Stomach smooth muscle (tissue), 2 donors: Measurements from ENCODE around the gene FKBP1B.

ENCODE experiments used
- H3K27ac ChIP-seq: one replicate; pipeline ENCODE4 v1.7.0; 2013; ENCODE audit warnings: mild to moderate bottlenecking, low read length, inconsistent platforms
- H3K27me3 ChIP-seq, 2 donors: one replicate each; pipeline ENCODE4 v1.7.0; 2013; ENCODE audit warnings: low read length in 2 of 2; ENCODE audit not compliant: insufficient read depth in 2 of 2, control insufficient read depth in 1 of 2
- H3K36me3 ChIP-seq, 2 donors: one replicate each; pipeline ENCODE4 v1.7.0; 2013; ENCODE audit warnings: low read length in 2 of 2; ENCODE audit not compliant: control insufficient read depth in 2 of 2, insufficient read depth in 2 of 2
- H3K4me1 ChIP-seq: one replicate; pipeline ENCODE4 v1.7.0; 2013; ENCODE audit warnings: low read length; ENCODE audit not compliant: control insufficient read depth, insufficient read depth
- H3K4me3 ChIP-seq, 2 donors: one replicate each; pipeline ENCODE4 v1.7.0; 2013; ENCODE audit warnings: low read length in 2 of 2
- H3K9ac ChIP-seq, 2 donors: one replicate each; pipeline ENCODE4 v1.7.0; 2013; ENCODE audit warnings: low read length in 2 of 2, mild to moderate bottlenecking in 1 of 2
- H3K9me3 ChIP-seq, 2 donors: one replicate each; pipeline ENCODE4 v1.7.0; 2013; ENCODE audit warnings: low read length in 2 of 2; ENCODE audit not compliant: control insufficient read depth in 2 of 2
- donor health status: healthy.
- donor health status: Pancreatic carcinoma.

FKBP1B gene

DNA sequence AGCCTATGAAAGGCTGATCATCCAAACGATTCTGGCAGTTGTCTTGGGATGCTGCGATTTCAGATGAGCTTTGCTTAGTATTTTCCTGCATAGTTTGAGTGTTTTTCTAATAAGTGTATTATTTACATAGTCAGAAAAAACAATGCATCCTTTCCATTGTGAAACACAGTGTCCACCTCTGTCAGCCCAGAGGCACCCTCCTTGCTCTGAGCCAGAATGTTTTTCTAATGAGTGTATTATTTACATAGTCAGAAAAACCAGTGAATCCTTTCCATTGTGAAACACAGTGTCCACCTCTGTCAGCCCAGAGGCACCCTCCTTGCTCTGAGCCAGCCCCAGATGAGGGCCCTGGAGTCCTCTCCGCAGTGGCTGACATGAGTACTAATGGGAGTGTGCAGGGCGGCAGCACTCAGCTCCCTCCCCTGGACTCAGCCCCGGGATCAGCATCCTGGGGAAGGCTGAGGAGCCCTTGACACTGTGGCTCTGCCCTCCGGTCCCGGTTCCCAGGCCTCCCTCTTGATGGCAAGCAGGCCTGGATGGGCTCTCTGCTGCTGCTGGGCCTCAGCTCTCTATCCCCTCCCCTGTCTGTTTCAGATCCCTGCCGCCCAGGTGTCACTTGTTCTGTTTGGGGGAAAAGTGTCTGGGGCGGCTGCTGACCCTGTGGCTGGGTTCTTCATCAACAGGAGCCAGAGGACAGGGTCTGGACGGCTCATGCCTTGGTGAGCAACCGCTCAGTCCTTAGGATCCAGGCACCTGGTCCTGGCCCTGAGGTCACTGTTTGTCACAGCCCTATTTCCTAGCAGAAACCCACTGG lies 33.8 kb upstream of the FKBP1B start:
- H3K4me3 ChIP-seq = no peak overlapping the region
- no peaks in the 10 kb centered on the region for H3K4me1 ChIP-seq
- H3K9ac ChIP-seq = no peak overlapping the region
- no peak overlapping the region for H3K27ac ChIP-seq
- H3K9me3 ChIP-seq = no peaks in the 10 kb centered on the region
- H3K27me3 ChIP-seq = peaks cover 10 to 12% of the 10 kb centered on the region in 2 donors
- H3K36me3 ChIP-seq = no peaks in the 10 kb centered on the region

DNA sequence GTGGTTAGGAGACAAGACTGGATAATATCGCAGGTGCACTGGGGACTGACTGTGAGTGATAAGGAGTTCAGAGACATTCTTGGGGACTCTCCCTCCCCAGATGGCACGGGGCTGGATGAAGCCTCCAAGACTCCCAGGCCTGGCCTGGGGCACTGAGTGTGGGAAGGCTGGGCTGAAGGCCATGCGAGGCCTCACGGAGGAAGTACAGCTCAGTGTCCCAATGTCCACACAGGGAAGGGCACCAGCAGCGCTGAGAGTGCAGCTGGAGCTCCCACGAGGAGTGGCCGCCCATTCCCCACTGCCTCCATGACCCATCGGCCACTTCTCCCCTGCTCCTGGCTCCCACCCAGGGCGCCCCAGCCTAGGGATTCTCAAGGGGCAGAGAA lies 33.2 kb upstream of the FKBP1B start:
- H3K9ac ChIP-seq = no peak overlapping the region
- no peaks in the 10 kb centered on the region for H3K4me1 ChIP-seq
- no peaks in the 10 kb centered on the region for H3K9me3 ChIP-seq
- H3K36me3 ChIP-seq = no peaks in the 10 kb centered on the region
- H3K27ac ChIP-seq = no peak overlapping the region
- peaks cover 4 to 8% of the 10 kb centered on the region in 2 donors for H3K27me3 ChIP-seq
- H3K4me3 ChIP-seq = no peak overlapping the region

- H3K27me3 ChIP-seq = peaks cover 0 to 4% of the 10 kb centered on the region in 2 donors
- no peak overlapping the region for H3K4me3 ChIP-seq
- H3K4me1 ChIP-seq = no peaks in the 10 kb centered on the region
- H3K9me3 ChIP-seq = no peaks in the 10 kb centered on the region
- H3K36me3 ChIP-seq = no peaks in the 10 kb centered on the region
- H3K27ac ChIP-seq = no peak overlapping the region
- H3K9ac ChIP-seq = no peak overlapping the region
Measured at GRCh38 chr2:24016853-24017703, 32.5 kb upstream of the FKBP1B start.

- H3K4me3 ChIP-seq = no peak overlapping the region
- no peaks in the 10 kb centered on the region for H3K9me3 ChIP-seq
- H3K27me3 ChIP-seq = peaks cover 0 to 2% of the 10 kb centered on the region in 2 donors
- H3K4me1 ChIP-seq = no peaks in the 10 kb centered on the region
- H3K36me3 ChIP-seq = peaks cover 0 to 2% of the 10 kb centered on the region in 2 donors
- H3K27ac ChIP-seq = no peak overlapping the region
- H3K9ac ChIP-seq = no peak overlapping the region
Measured at GRCh38 chr2:24017711-24018110, 31.8 kb upstream of the FKBP1B start.

DNA sequence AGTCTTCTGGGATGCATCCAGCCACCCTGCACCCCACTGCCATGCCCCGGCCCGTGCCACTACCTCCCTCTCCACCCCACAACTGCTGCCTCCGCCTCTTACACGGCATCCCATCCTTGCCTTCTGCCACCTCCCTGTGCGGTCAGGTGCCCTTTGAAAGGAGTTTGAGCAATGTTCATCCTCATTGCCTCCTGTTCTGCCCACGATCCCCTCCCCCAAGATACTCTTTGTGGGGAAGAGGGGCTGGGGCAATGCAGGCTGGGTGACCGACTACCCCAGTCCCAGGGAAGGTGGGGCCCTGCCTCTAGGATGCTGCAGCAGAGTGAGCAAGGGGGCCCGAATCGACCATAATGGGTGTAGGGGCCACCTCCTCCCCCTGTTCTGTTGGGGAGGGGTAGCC lies 31.3 kb upstream of the FKBP1B start:
- no peaks in the 10 kb centered on the region for H3K4me1 ChIP-seq
- H3K9ac ChIP-seq = no peak overlapping the region
- peaks cover 0 to 6% of the 10 kb centered on the region in 2 donors for H3K36me3 ChIP-seq
- no peaks in the 10 kb centered on the region for H3K27me3 ChIP-seq
- no peaks in the 10 kb centered on the region for H3K9me3 ChIP-seq
- H3K4me3 ChIP-seq = no peak overlapping the region
- H3K27ac ChIP-seq = no peak overlapping the region

- no peaks in the 10 kb centered on the region for H3K27me3 ChIP-seq
- no peak overlapping the region for H3K4me3 ChIP-seq
- peaks cover 0 to 11% of the 10 kb centered on the region in 2 donors for H3K36me3 ChIP-seq
- H3K9me3 ChIP-seq = no peaks in the 10 kb centered on the region
- H3K27ac ChIP-seq = no peak overlapping the region
- H3K4me1 ChIP-seq = no peaks in the 10 kb centered on the region
- no peak overlapping the region for H3K9ac ChIP-seq
Measured at GRCh38 chr2:24019729-24020128, 29.8 kb upstream of the FKBP1B start.

GRCh38 chr2:24020244-24020643 lies 29.3 kb upstream of the FKBP1B start:
- Histone ChIP-seq H3K4me3 (no peak overlapping the region), H3K4me1 (no peaks in the 10 kb centered on the region), H3K36me3 (peaks cover 0 to 14% of the 10 kb centered on the region in 2 donors)

GRCh38 chr2:24021122-24021998 lies 28.2 kb upstream of the FKBP1B start:
- no peaks in the 10 kb centered on the region for H3K9me3 ChIP-seq
- H3K36me3 ChIP-seq = peaks cover 0 to 14% of the 10 kb centered on the region in 2 donors
- no peak overlapping the region for H3K27ac ChIP-seq
- H3K9ac ChIP-seq = no peak overlapping the region
- no peaks in the 10 kb centered on the region for H3K27me3 ChIP-seq
- H3K4me1 ChIP-seq = no peaks in the 10 kb centered on the region
- H3K4me3 ChIP-seq = no peak overlapping the region

More at GRCh38 chr2:24020244-24020643, 29.3 kb upstream of the FKBP1B start:
- H3K9ac ChIP-seq = no peak overlapping the region
- H3K9me3 ChIP-seq = no peaks in the 10 kb centered on the region
- no peak overlapping the region for H3K27ac ChIP-seq
- H3K27me3 ChIP-seq = no peaks in the 10 kb centered on the region

DNA sequence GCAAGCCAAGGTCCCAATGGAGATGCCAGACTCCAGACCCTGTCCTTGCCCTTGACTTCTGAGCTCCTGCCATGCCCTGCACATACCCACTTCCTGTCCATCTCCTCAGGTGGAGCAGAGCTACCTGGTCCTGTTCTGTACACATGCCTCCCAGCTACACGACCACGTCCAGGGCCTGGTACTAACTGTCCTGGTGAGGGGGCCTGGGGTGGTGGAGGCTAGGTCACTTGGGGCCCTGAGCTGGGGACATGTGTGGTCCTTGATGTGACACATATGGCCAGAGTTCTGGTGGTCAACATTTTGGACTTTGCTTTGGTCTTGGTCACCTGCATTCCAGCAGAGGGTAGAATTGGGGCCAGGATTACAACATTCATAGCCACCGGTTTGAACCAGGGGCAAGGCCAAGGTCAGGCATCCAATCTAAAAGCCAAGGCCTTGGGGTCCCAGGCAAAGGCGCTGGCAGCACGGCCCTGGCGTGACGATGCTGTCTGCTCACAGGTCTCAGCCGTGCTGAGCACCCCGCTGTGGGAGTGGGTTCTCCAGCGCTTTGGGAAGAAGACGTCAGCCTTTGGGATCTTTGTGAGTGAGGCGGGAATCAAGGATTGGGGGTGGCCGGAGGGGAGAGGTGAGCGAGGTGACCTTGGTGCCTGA lies 27.1 kb upstream of the FKBP1B start:
- Histone ChIP-seq H3K4me1 (no peaks in the 10 kb centered on the region), H3K9ac (no peak overlapping the region), H3K9me3 (no peaks in the 10 kb centered on the region), H3K27me3 (no peaks in the 10 kb centered on the region), H3K4me3 (no peak overlapping the region), H3K36me3 (peaks cover 0 to 14% of the 10 kb centered on the region in 2 donors), H3K27ac (no peak overlapping the region)
